ENCODE measurements around the gene RHO. TPM values are rescaled to one million over a fixed set of nuclear protein-coding genes. Genes with fewer than 3 reads are reported as not detected.
A peak's percentile ranks its signal among the peaks of the same experiment; 100 is the strongest.

RHO gene
- total and polyA plus RNA-seq, 2 donors (not counting 1 experiment from before 2014, with no cell fraction given) = 0.10 TPM; not detected in 1

GRCh38 chr3:129561619-129562248 is 33.3 kb downstream of the RHO start:
- intact Hi-C loops (cut with micrococcal nuclease) = no loop called here
- CTCF ChIA-PET = interaction anchor here (0.7 kb wide), 1 partner anchor 66 kb away, joined by 3 read pairs; no protein-coding TSS in a partner anchor

More at GRCh38 chr3:129561619-129562248, 33.3 kb downstream of the RHO start:
- POLR2A ChIA-PET = interaction anchor here (0.7 kb wide), 1 partner anchor 42 kb away, joined by 3 read pairs; no protein-coding TSS in a partner anchor
- Histone ChIP-seq H3K4me1 (ENCODE audit: control insufficient read depth in 2 of 2, insufficient read depth in 2 of 2, low read length in 2 of 2) (peaks cover 0 to 5% of the 10 kb centered on the region in 2 donors), H2AFZ (ENCODE audit: insufficient read depth, low read depth, low read length, poor library complexity, severe bottlenecking) (no peak overlapping the region), H3K79me2 (ENCODE audit: control insufficient read depth, insufficient read depth, low read length) (no peaks in the 10 kb centered on the region), H4K20me1 (ENCODE audit: control insufficient read depth, insufficient read depth, low read length, poor library complexity, severe bottlenecking) (no peaks in the 10 kb centered on the region), H3K4me2 (replicated peaks; ENCODE audit: low read depth, low read length, poor library complexity, severe bottlenecking) (no peak overlapping the region), H3K27ac (ENCODE audit: low read length in 2 of 2) (no peak overlapping the region), H3K36me3 (replicated peaks in 1 of 2; ENCODE audit: control extremely low read depth in 1 of 2, control insufficient read depth in 1 of 2, extremely low read depth in 1 of 2, insufficient read depth in 2 of 2, low read length in 1 of 2) (no peaks in the 10 kb centered on the region), H3K4me3 (ENCODE audit: control extremely low read depth in 1 of 5, extremely low read depth in 1 of 5, insufficient read depth in 1 of 5, low read depth in 2 of 5, low read length in 4 of 5) (no peak overlapping the region), H3K9ac (ENCODE audit: low read length) (no peak overlapping the region), H3K9me3 (ENCODE audit: control extremely low read depth in 1 of 3, control insufficient read depth in 2 of 3, insufficient read depth in 1 of 3, low read length in 2 of 3) (no peaks in the 10 kb centered on the region), H3K27me3 (replicated peaks in 1 of 4; ENCODE audit: control extremely low read depth in 1 of 4, control insufficient read depth in 3 of 4, insufficient read depth in 4 of 4, low read length in 3 of 4) (peaks cover 0 to 12% (median 0%) of the 10 kb centered on the region in 4 experiments)
- peaks cover 3% of the 10 kb centered on the region for H3K4me1 Mint-ChIP-seq
- TF ChIP-seq EZH2 (IDR thresholded peaks at IDR 0.05; ENCODE audit: borderline replicate concordance, insufficient read depth, low read depth, low read length, poor library complexity, severe bottlenecking) = no peak
- no peak for TF ChIP-seq CTCF (IDR thresholded peaks at IDR 0.05)
- peak overlapping the region; percentile 37 for H3K27ac Mint-ChIP-seq
- 97% methylated on average over 7 of the region's 18 CpGs for WGBS (ENCODE audit: insufficient coverage)
- no peak overlapping the region for H3K4me3 Mint-ChIP-seq
- no peak for ATAC-seq (ENCODE audit: low read depth)
- peaks cover 4% of the 10 kb centered on the region for H3K27me3 Mint-ChIP-seq
- no peak for DNase-seq
- H3K9me3 Mint-ChIP-seq (ENCODE audit: insufficient read depth) = no peaks in the 10 kb centered on the region

Data from B cell (primary cell).